Neural cell (in vitro differentiated cells): ENCODE data around the gene FOXE1.

Experiments used
- EP300 ChIP-seq: fragments of 450-650 bp; conservative IDR thresholded peaks from 2 replicates; pipeline ENCODE4 v1.6.1; 2014; ENCODE audit warnings: antibody characterized with exemption, mild to moderate bottlenecking, moderate library complexity; ENCODE audit not compliant: poor library complexity, severe bottlenecking
- EZH2 ChIP-seq: fragments of 200-600, 300-800 bp; shearing (Covaris generic), sonication (generic); IDR thresholded peaks from 2 replicates; pipeline ENCODE4 v1.6.1; 2014; ENCODE audit warnings: antibody characterized with exemption, low read length, borderline replicate concordance, mild to moderate bottlenecking; ENCODE audit not compliant: insufficient read depth, poor library complexity, severe bottlenecking
- POLR2AphosphoS5 ChIP-seq: IDR thresholded peaks from 2 replicates; pipeline ENCODE4 v1.6.1; 2012
- RAD21 ChIP-seq: fragments of 450-650 bp; conservative IDR thresholded peaks from 2 replicates; pipeline ENCODE4 v1.6.1; 2014; ENCODE audit warnings: antibody characterized with exemption, mild to moderate bottlenecking, moderate library complexity
- SMC3 ChIP-seq: fragments of 450-650 bp; conservative IDR thresholded peaks from 2 replicates; pipeline ENCODE4 v1.6.1; 2014; ENCODE audit warnings: antibody characterized with exemption, mild to moderate bottlenecking, moderate library complexity; ENCODE audit not compliant: poor library complexity
- TAF1 ChIP-seq: IDR thresholded peaks from 2 replicates; pipeline ENCODE4 v1.6.1; 2012; ENCODE audit warnings: low read depth
- TF ChIP-seq, protein P1 (sequence below): fragments of 450-650 bp; IDR thresholded peaks from 2 replicates; pipeline ENCODE4 v1.5.1; 2014; ENCODE audit warnings: antibody characterized with exemption, mild to moderate bottlenecking, moderate library complexity; ENCODE audit not compliant: poor library complexity, severe bottlenecking
- TF ChIP-seq, protein P2 (sequence below): IDR thresholded peaks from 2 replicates; pipeline ENCODE4 v1.6.1; 2012; ENCODE audit warnings: borderline replicate concordance

GRCh38 chr9:97806721-97807120 is 46.3 kb upstream of the FOXE1 start:
- TF ChIP-seq EZH2 (no peak), RAD21 (no peak), SMC3 (no peak), TAF1 (no peak), POLR2AphosphoS5 (no peak), EP300 (no peak)
- TF ChIP-seq, protein P1, sequence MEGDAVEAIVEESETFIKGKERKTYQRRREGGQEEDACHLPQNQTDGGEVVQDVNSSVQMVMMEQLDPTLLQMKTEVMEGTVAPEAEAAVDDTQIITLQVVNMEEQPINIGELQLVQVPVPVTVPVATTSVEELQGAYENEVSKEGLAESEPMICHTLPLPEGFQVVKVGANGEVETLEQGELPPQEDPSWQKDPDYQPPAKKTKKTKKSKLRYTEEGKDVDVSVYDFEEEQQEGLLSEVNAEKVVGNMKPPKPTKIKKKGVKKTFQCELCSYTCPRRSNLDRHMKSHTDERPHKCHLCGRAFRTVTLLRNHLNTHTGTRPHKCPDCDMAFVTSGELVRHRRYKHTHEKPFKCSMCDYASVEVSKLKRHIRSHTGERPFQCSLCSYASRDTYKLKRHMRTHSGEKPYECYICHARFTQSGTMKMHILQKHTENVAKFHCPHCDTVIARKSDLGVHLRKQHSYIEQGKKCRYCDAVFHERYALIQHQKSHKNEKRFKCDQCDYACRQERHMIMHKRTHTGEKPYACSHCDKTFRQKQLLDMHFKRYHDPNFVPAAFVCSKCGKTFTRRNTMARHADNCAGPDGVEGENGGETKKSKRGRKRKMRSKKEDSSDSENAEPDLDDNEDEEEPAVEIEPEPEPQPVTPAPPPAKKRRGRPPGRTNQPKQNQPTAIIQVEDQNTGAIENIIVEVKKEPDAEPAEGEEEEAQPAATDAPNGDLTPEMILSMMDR: no peak
- TF ChIP-seq, protein P2, sequence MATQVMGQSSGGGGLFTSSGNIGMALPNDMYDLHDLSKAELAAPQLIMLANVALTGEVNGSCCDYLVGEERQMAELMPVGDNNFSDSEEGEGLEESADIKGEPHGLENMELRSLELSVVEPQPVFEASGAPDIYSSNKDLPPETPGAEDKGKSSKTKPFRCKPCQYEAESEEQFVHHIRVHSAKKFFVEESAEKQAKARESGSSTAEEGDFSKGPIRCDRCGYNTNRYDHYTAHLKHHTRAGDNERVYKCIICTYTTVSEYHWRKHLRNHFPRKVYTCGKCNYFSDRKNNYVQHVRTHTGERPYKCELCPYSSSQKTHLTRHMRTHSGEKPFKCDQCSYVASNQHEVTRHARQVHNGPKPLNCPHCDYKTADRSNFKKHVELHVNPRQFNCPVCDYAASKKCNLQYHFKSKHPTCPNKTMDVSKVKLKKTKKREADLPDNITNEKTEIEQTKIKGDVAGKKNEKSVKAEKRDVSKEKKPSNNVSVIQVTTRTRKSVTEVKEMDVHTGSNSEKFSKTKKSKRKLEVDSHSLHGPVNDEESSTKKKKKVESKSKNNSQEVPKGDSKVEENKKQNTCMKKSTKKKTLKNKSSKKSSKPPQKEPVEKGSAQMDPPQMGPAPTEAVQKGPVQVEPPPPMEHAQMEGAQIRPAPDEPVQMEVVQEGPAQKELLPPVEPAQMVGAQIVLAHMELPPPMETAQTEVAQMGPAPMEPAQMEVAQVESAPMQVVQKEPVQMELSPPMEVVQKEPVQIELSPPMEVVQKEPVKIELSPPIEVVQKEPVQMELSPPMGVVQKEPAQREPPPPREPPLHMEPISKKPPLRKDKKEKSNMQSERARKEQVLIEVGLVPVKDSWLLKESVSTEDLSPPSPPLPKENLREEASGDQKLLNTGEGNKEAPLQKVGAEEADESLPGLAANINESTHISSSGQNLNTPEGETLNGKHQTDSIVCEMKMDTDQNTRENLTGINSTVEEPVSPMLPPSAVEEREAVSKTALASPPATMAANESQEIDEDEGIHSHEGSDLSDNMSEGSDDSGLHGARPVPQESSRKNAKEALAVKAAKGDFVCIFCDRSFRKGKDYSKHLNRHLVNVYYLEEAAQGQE: no peak
